CD4-positive, alpha-beta T cell treated with Interleukin-21 for 1 hour (primary cell): ENCODE measurements around the gene SETD4.

Source experiments
- DNase-seq: peaks from one replicate; pipeline ENCODE4 v3.0.0-alpha.2; 2020

SETD4 gene

DNA sequence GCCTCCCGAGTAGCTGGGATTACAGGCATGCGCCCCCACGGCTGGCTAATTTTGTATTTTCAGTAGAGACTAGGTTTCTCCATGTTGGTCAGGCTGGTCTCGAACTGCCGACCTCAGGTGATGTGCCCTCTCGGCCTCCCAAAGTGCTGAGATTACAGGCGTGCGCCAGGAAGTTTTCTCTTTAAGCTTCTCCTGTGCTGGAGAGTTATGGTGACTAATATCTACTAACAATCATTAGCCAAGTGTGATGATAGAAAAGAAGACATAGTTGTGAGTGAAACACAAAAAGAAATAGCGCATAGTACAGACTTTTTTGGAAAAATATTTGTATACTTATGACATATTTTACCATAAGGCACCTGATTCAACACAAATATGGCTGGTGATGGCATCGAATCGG is 56.5 kb downstream of the SETD4 start:
- no peak for DNase-seq

DNA sequence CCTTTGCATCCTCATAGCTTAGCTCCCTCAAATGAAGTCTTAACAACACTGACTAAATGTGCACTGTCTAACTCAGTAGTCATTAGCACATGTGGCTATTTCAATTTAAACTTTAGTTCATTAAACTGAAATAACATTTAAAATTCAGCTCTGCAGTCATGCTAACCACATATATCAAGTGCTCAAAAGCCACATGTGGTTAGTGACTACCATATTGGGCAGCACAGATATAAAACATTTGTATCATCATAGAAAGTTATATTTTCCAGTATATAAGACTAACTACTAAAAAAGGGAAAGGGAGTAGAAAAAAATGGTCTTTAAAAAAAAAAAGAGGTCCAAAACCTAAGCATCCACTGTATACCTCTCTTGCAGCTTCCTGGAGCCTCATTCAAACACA is 64.1 kb downstream of the SETD4 start:
- DNase-seq: no peak

DNA sequence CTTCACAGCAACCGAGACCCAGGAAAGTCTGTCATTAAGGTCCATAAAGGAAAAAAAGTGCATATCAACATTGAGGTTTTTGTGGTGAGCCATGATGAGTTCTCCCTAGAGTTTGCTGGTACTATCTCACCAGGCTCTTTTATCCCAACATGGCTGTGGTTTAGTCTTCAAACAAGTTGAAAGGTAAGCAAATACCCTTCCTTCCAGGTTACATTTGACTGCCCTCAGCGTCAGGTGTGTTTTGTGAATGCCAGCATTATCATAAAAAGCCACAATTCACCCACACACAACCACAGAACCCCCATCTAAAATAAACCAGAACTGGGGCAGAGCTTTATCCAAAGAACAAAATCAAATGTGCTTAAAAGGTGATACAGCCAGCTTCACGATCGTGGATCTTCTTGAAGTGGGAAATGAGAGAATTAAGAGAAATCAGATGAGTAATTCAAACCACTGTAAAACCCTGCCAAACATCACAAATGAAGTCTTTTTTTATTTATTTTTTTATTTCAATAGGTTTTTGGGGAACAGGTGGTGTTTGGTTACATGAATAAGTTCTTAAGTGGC is 64.7 kb downstream of the SETD4 start:
- DNase-seq: no peak

DNA sequence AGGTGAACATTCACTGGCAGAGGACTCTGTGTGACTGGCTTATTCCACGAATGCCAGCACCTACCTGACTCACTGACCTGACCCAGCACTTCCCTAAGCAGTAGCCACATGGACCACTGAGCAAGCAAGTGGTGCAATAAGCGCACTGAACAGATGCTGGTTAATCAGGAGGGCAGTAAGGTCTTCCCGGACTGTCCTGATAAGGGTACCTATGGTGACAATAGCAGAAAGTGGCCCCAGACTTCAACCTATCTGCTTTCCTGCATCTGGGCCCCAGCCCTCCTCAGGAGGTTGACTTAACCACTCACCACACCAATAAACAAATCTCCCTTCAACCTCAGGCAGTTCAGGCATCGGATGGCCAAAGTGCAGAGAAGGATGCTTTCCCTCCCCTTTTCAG is 65.7 kb downstream of the SETD4 start:
- no peak for DNase-seq

DNA sequence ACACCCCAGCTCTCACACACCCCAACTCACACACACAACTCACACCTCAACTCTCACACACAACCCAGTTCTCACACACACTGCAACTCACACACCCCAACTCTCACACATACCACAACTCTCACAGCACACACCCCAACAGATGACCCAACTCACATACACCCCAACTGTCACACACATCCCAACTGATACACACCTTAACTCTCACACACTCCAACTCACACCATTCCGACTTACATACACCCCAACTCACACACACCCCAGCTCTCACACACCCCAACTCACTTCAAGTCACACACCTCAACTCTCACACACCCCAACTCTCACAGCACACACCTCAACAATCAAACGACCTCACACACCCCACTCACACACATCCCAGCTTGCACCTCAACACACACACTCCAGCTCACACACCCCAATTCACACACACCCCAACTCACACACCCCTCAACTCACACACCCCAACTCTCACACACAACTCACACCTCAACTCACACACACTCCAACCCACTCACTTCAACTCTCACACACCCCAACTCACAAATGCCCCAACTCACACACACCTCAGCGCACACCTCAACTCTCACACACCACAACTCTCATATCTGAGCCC is 66.3 kb downstream of the SETD4 start:
- DNase-seq: no peak

DNA sequence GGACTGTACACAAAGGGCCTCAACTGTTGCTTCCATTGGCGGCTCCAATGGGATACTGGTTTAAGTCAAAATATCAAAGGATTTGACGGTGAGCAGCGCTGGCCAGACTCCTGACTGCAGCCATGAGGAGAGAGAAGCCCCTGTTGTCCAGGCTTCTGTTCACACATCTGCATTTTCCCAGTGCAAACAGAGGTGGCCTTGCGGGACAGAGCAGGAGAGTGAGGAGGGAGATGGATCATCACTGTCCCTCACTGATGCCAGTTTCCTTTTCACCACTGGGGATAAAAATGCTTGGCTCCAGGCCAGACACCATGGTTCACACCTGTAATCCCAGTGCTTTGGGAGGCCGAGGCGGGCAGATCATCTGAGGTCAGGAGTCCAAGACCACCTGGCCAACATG is 69.2 kb downstream of the SETD4 start:
- DNase-seq: no peak

DNA sequence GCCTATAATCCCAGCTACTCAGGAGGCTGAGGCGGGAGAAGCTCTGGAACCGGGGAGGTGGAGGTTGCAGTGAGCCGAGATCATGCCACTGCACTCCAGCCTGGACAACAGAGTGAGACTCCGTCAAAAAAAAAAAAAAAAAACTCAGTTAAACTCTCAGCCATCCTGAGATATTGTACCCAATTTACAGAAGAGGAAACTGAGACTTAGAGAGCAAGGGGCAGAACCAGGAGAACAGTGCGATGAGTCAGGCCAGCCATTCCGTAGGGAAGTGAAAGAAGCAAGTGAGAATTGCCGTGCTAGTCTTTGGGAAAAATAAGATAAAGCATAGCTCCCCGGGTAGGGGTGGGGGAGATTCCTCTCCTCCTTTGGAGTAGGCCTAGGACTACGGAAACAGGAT is 69.7 kb downstream of the SETD4 start:
- no peak for DNase-seq

DNA sequence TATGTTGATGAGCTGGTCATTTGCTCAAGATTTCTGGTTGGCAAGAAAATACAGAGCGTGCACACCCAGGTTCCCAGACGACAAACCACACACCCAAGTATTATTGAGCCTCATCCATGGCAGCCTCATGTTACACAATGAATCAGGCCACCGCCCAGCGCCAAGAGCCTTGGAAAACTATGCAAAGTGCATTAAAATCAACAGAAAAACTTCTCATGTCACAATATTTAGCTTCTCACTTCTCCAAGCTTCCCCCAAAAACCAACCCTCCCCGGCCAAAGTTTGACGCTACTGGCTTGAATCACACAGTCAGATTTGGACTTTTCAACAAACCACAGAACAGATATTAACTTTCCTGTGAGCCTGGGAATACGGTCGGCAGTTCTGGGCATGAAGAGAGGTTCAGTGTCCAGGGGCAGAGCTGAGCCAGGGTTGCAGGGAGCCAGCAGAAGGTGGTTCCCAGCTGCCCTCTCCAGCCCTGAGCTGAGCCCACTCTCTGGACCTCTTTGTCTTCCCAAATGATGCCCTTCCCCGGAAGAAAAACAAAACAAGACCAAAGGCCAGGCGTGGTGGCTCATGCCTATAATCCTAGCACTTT is 71.1 kb downstream of the SETD4 start:
- no peak for DNase-seq

DNA sequence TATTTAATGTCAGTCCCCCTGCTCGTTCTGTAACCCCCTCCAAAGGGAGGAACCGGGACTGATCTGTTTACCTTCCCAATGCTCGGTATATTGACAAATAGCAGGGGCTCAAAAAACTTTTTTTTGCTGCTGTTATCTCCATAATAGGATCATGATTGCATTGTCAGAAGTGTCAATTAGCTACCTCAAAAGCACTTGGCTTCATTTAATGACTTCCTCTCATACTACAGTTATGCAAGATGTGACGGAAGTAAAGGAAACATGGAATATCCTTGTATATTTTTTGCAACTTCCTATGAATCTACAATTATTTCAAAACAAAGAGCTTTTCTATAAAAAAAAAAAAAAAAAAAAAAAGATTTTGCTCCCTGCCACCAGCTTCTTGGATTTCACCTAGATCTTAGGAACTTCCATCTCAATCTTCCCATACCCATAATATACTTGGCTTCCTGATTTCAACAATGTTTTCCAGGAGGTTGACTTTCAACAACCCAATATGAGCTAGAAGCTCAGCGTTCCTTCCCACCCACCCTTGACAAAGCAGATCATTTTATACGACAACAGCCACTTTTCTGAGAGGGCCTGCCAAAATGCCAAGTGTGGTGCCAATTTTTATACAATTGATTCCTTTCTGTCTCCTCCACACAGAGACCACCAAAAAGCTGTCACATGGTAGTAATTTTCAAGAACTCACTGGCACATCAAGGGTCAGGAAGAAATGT is 71.7 kb downstream of the SETD4 start:
- no peak for DNase-seq

DNA sequence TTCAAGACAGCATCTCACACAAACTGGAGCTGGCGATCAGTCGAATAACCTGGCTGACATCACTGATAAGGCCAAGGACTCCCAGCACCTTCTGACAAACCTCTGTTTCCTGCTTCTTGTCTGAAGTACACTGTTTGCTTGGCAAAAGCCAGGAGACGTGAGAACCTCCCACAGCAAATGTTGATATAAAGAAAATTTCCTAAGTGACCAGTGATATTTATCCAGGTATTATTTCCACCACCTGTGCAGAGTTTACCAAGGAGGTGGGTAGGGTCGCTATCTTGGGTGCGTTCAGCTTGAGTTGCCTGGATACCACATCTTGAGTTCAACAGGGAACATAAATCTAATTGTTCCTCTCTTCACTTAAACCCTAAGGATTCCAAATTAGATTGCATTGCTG is 72.9 kb downstream of the SETD4 start:
- DNase-seq: no peak

DNA sequence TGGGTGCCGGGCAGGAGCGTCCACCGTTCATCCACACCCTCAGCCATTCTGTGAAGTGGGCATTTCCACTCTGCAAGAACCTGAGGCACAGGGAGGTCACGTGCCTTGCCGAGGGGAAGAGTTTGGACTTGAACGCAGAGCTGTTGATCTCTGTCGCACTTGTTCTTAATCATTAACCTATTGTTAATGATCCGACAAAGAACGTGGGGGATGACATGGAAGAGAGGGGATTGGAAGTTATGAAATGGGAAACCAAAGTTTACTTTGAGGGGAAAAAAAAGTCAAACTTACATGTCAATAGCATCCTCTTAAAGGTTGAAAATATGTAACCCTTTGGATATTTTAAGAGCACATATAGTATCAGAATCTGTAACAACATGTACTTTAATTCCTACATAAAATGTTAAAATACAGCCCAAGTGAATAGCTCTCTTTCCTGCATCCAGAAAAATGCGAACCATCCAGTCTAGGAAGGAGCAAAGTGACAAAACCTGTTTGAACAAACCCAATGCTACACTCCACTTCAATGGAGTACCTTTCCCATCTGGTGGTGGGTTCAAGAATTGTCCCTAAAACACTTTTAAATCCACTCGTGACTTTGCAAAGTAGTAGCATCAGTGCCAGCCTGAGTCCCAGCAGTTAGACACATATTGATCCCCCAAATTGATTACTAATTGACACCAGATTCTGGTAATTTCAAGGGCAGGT is 75.5 kb downstream of the SETD4 start:
- no peak for DNase-seq
